HEK293 (cell line): ENCODE results near the gene ADCK2.

Experiments used
- CTCF ChIA-PET: fragments of 350-600 bp; formaldehyde crosslinking; extraction: SDS; loops from one replicate; lab custom pipeline; 2021; ENCODE audit warnings: antibody characterized with exemption; lab: Yijun Ruan, JAX
- POLR2A ChIA-PET: fragments of 300-600 bp; formaldehyde crosslinking; extraction: SDS; loops from one replicate; lab custom pipeline; 2020; ENCODE audit warnings: antibody characterized with exemption, inconsistent platforms; lab: Yijun Ruan, JAX
- H3K27ac ChIP-seq: fragments of 200-500 bp; sonication (Bioruptor generic); 2 replicates; pipeline ENCODE4 v1.5.1; 2014; ENCODE audit warnings: low read depth, low read length, control low read depth, inconsistent platforms; ENCODE audit errors: extremely low read depth
- H3K36me3 ChIP-seq, 2 experiments: fragments of 200-500 bp in 1 of 2; sonication (Bioruptor generic) in 1 of 2; 1 replicate in 1 of 2; 2 replicates in 1 of 2; pipeline ENCODE4 v1.5.1; 2014 to 2017; ENCODE audit warnings: inconsistent platforms in 2 of 2, low read length in 2 of 2; ENCODE audit not compliant: control insufficient read depth in 2 of 2, insufficient read depth in 1 of 2
- H3K4me1 ChIP-seq: fragments of 200-500 bp; sonication (Bioruptor generic); 2 replicates; pipeline ENCODE4 v1.5.1; 2014; ENCODE audit warnings: mild to moderate bottlenecking, low read length, inconsistent platforms; ENCODE audit not compliant: control insufficient read depth, insufficient read depth
- H3K4me3 ChIP-seq: 2 replicates; pipeline ENCODE4 v1.5.1; 2011; ENCODE audit warnings: low read depth, mild to moderate bottlenecking, control low read depth, low read length, moderate library complexity
- H3K9me3 ChIP-seq: fragments of 200-500 bp; sonication (Bioruptor generic); 2 replicates; pipeline ENCODE4 v1.5.1; 2014; ENCODE audit warnings: low read depth, low read length, inconsistent platforms; ENCODE audit not compliant: control insufficient read depth, insufficient read depth
- EGR2 ChIP-seq: fragments of 450-650 bp; formaldehyde crosslinking; IDR thresholded peaks from 2 replicates; pipeline ENCODE4 v1.5.1; 2016; ENCODE audit warnings: low read depth, missing biosample characterization, missing genetic modification characterization
- GFI1B ChIP-seq: fragments of 450-650 bp; formaldehyde crosslinking; IDR thresholded peaks from 2 replicates; pipeline ENCODE4 v1.5.1; 2016; ENCODE audit warnings: missing biosample characterization, missing genetic modification characterization
- GLIS1 ChIP-seq: fragments of 450-650 bp; formaldehyde crosslinking; IDR thresholded peaks from 2 replicates; pipeline ENCODE4 v1.5.1; 2016; ENCODE audit warnings: missing biosample characterization, missing genetic modification characterization
- ZBTB17 ChIP-seq: fragments of 450-650 bp; formaldehyde crosslinking; IDR thresholded peaks from 2 replicates; pipeline ENCODE4 v1.5.1; 2016; ENCODE audit warnings: missing biosample characterization, missing genetic modification characterization
- ZBTB8A ChIP-seq: fragments of 450-650 bp; formaldehyde crosslinking; IDR thresholded peaks from 2 replicates; pipeline ENCODE4 v1.5.1; 2016; ENCODE audit warnings: missing biosample characterization, missing genetic modification characterization
- ZNF121 ChIP-seq: fragments of 450-650 bp; formaldehyde crosslinking; IDR thresholded peaks from 2 replicates; pipeline ENCODE4 v1.5.1; 2016; ENCODE audit warnings: missing biosample characterization, missing genetic modification characterization
- ZNF169 ChIP-seq: fragments of 450-650 bp; formaldehyde crosslinking; IDR thresholded peaks from 2 replicates; pipeline ENCODE4 v1.5.1; 2016; ENCODE audit warnings: missing biosample characterization, missing genetic modification characterization
- ZNF184 ChIP-seq: fragments of 450-650 bp; IDR thresholded peaks from 2 replicates; pipeline ENCODE4 v1.5.1; 2018; ENCODE audit warnings: missing biosample characterization, mild to moderate bottlenecking, missing genetic modification characterization
- ZNF2 ChIP-seq: fragments of 450-650 bp; formaldehyde crosslinking; IDR thresholded peaks from 2 replicates; pipeline ENCODE4 v1.5.1; 2016; ENCODE audit warnings: missing biosample characterization, missing genetic modification characterization
- ZNF202 ChIP-seq: fragments of 450-650 bp; formaldehyde crosslinking; IDR thresholded peaks from 2 replicates; pipeline ENCODE4 v1.5.1; 2016; ENCODE audit warnings: missing biosample characterization, missing genetic modification characterization, borderline replicate concordance
- ZNF292 ChIP-seq: fragments of 450-650 bp; formaldehyde crosslinking; IDR thresholded peaks from 2 replicates; pipeline ENCODE4 v1.5.1; 2016; ENCODE audit warnings: low read depth, missing biosample characterization, missing genetic modification characterization, borderline replicate concordance
- ZNF350 ChIP-seq: fragments of 450-650 bp; formaldehyde crosslinking; IDR thresholded peaks from 2 replicates; pipeline ENCODE4 v1.5.0; 2017; ENCODE audit warnings: missing biosample characterization, mild to moderate bottlenecking, missing genetic modification characterization
- ZNF354C ChIP-seq: fragments of 450-650 bp; formaldehyde crosslinking; IDR thresholded peaks from 2 replicates; pipeline ENCODE4 v1.5.1; 2016; ENCODE audit warnings: missing biosample characterization, missing genetic modification characterization, low read depth, borderline replicate concordance
- ZNF37A ChIP-seq: fragments of 450-650 bp; IDR thresholded peaks from 2 replicates; pipeline ENCODE4 v1.5.1; 2018; ENCODE audit warnings: missing biosample characterization, missing genetic modification characterization
- ZNF416 ChIP-seq: fragments of 450-650 bp; formaldehyde crosslinking; IDR thresholded peaks from 2 replicates; pipeline ENCODE4 v1.5.1; 2016; ENCODE audit warnings: missing biosample characterization, missing genetic modification characterization
- ZNF501 ChIP-seq: fragments of 450-650 bp; formaldehyde crosslinking; IDR thresholded peaks from 2 replicates; pipeline ENCODE4 v1.5.1; 2016; ENCODE audit warnings: missing biosample characterization, missing genetic modification characterization
- ZNF560 ChIP-seq: fragments of 450-650 bp; formaldehyde crosslinking; IDR thresholded peaks from 2 replicates; pipeline ENCODE4 v1.5.1; 2017; ENCODE audit warnings: missing biosample characterization, missing genetic modification characterization, borderline replicate concordance
- ZNF623 ChIP-seq: fragments of 450-650 bp; formaldehyde crosslinking; IDR thresholded peaks from 2 replicates; pipeline ENCODE4 v1.5.1; 2016; ENCODE audit warnings: missing biosample characterization, missing genetic modification characterization
- ZNF654 ChIP-seq: fragments of 450-650 bp; formaldehyde crosslinking; IDR thresholded peaks from 2 replicates; pipeline ENCODE4 v1.5.1; 2016; ENCODE audit warnings: low read depth, missing biosample characterization, missing genetic modification characterization
- ZNF677 ChIP-seq: fragments of 450-650 bp; IDR thresholded peaks from 2 replicates; pipeline ENCODE4 v1.5.0; 2018; ENCODE audit warnings: missing biosample characterization, mild to moderate bottlenecking, missing genetic modification characterization, moderate library complexity
- ZNF791 ChIP-seq: fragments of 450-650 bp; formaldehyde crosslinking; IDR thresholded peaks from 2 replicates; pipeline ENCODE4 v1.5.1; 2016; ENCODE audit warnings: missing biosample characterization, missing genetic modification characterization
- ZSCAN16 ChIP-seq: fragments of 450-650 bp; formaldehyde crosslinking; IDR thresholded peaks from 2 replicates; pipeline ENCODE4 v1.5.1; 2016; ENCODE audit warnings: missing biosample characterization, missing genetic modification characterization
- TF ChIP-seq, protein P1 (sequence below): fragments of 450-650 bp; formaldehyde crosslinking; IDR thresholded peaks from 2 replicates; pipeline ENCODE4 v1.5.1; 2016; ENCODE audit warnings: missing biosample characterization, missing genetic modification characterization
- TF ChIP-seq, protein P2 (sequence below): sonication (generic); formaldehyde crosslinking; IDR thresholded peaks from 2 replicates; pipeline ENCODE4 v1.8.1; 2022; ENCODE audit warnings: mild to moderate bottlenecking, moderate library complexity, missing genetic modification reagents
- TF ChIP-seq, protein P3 (sequence below): fragments of 450-650 bp; formaldehyde crosslinking; IDR thresholded peaks from 2 replicates; pipeline ENCODE4 v1.5.1; 2017; ENCODE audit warnings: missing biosample characterization, missing genetic modification characterization
- TF ChIP-seq, protein P4 (sequence below): fragments of 450-650 bp; formaldehyde crosslinking; IDR thresholded peaks from 2 replicates; pipeline ENCODE4 v1.5.1; 2016; ENCODE audit warnings: missing biosample characterization, missing genetic modification characterization, borderline replicate concordance

The ADCK2 gene

DNA sequence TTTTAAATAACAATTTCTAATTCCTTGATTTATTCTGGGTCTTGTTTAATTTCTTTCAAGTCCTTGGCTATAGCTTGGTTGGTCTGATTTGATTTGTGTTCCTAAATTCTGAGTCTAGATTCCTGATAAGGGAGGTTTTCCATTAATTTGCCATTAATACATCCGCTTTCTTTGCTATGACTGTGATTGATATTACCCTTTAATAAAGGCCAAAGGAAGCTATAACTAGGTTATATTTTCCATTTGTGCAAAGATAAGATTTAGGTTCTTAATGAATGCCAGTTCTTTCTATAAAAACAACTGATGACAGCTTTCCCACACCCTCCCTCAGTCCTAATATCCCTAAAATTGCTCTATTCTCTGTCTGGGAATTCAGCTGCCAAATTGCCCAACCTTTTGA, 52.0 kb downstream of the ADCK2 start (continued):
- TF ChIP-seq EGR2 (no peak), GFI1B (tag by site-specific recombination) (no peak), ZNF416 (tag by site-specific recombination) (no peak), ZNF202 (tag by site-specific recombination) (no peak), ZSCAN16 (tag by site-specific recombination) (no peak)
- TF ChIP-seq, protein P1, sequence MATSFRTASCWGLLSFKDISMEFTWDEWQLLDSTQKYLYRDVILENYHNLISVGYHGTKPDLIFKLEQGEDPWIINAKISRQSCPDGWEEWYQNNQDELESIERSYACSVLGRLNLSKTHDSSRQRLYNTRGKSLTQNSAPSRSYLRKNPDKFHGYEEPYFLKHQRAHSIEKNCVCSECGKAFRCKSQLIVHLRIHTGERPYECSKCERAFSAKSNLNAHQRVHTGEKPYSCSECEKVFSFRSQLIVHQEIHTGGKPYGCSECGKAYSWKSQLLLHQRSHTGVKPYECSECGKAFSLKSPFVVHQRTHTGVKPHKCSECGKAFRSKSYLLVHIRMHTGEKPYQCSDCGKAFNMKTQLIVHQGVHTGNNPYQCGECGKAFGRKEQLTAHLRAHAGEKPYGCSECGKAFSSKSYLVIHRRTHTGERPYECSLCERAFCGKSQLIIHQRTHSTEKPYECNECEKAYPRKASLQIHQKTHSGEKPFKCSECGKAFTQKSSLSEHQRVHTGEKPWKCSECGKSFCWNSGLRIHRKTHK (tag by site-specific recombination), result no peak

DNA sequence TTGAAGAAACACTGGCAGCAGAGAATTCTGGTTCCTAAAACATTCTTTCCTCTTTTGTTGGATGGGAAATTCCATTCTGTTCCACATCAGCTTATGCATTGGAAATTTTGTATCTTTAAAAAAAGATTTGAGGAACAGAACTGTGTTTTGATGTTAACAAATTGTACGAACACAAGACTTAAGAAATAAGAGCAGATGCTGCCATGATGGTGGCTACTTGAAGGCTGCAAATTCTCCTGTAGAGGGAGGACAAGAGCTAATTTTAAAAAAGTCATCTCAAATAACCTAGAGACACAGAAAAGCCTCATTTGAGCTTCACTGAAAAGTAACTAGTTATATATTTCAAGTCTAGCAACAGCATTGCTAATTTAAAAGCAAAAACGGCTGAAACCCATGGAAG, 53.5 kb downstream of the ADCK2 start:
- Histone ChIP-seq H3K9me3 (no peaks in the 10 kb centered on the region), H3K4me3 (no peak overlapping the region), H3K27ac (no peak overlapping the region), H3K36me3 (peaks cover 6 to 13% of the 10 kb centered on the region in 2 experiments; a peak in 2 of 3 replicates), H3K4me1 (no peaks in the 10 kb centered on the region)
- CTCF ChIA-PET, result interaction anchor here (0.7 to 1.8 kb wide), 5 partner anchors 51 to 347 kb away, joined by 3 to 7 read pairs (median 4); no protein-coding TSS in a partner anchor
- TF ChIP-seq ZNF654 (peak; percentile 18), ZNF184 (tag by site-specific recombination) (no peak), ZNF677 (tag by site-specific recombination) (no peak), ZNF37A (tag by site-specific recombination) (no peak), GLIS1 (tag by site-specific recombination) (no peak), ZNF121 (tag by site-specific recombination) (no peak), ZBTB17 (no peak), ZNF791 (tag by site-specific recombination) (no peak)
- POLR2A ChIA-PET, result no interaction called here

DNA sequence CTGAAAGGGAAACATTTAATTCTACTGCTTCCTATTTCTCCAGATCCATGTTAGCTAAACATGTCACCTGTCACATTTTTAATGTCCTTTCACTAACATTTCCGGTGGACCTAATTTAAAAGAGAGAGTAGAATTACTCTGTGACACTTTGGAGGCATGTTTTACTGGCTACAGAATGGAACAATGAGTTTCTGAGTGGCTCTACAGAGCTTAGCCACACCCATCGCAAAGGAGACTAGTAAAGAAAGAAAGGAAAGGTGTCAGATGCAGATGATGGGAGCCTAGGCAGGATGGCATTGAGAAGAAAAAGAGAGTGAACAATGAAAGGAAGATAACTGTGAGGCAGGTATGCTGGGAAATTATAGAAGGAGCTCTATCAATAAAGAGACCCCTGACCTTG, 59.7 kb downstream of the ADCK2 start:
- ChIA-PET CTCF (interaction anchor here (0.7 kb wide), 1 partner anchor 113 kb away, joined by 3 read pairs; no protein-coding TSS in a partner anchor), POLR2A (no interaction called here)
- TF ChIP-seq ZNF560, result no peak
- TF ChIP-seq ZBTB8A (tag by site-specific recombination), result no peak
- TF ChIP-seq ZNF169 (tag by site-specific recombination), result no peak
- TF ChIP-seq ZNF354C (tag by site-specific recombination), result no peak
- TF ChIP-seq, protein P2, sequence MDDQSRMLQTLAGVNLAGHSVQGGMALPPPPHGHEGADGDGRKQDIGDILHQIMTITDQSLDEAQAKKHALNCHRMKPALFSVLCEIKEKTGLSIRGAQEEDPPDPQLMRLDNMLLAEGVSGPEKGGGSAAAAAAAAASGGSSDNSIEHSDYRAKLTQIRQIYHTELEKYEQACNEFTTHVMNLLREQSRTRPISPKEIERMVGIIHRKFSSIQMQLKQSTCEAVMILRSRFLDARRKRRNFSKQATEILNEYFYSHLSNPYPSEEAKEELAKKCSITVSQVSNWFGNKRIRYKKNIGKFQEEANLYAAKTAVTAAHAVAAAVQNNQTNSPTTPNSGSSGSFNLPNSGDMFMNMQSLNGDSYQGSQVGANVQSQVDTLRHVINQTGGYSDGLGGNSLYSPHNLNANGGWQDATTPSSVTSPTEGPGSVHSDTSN (CRISPR knock-in tag), result no peak
- TF ChIP-seq ZNF350 (tag by site-specific recombination), result no peak
- no peak for TF ChIP-seq ZNF2 (tag by site-specific recombination)
- no peak for TF ChIP-seq ZNF654
- TF ChIP-seq, protein P3, sequence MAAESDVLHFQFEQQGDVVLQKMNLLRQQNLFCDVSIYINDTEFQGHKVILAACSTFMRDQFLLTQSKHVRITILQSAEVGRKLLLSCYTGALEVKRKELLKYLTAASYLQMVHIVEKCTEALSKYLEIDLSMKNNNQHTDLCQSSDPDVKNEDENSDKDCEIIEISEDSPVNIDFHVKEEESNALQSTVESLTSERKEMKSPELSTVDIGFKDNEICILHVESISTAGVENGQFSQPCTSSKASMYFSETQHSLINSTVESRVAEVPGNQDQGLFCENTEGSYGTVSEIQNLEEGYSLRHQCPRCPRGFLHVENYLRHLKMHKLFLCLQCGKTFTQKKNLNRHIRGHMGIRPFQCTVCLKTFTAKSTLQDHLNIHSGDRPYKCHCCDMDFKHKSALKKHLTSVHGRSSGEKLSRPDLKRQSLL (tag by site-specific recombination), result no peak
- no peak for TF ChIP-seq ZNF501
- TF ChIP-seq ZNF292 (tag by site-specific recombination), result no peak
- TF ChIP-seq, protein P4, sequence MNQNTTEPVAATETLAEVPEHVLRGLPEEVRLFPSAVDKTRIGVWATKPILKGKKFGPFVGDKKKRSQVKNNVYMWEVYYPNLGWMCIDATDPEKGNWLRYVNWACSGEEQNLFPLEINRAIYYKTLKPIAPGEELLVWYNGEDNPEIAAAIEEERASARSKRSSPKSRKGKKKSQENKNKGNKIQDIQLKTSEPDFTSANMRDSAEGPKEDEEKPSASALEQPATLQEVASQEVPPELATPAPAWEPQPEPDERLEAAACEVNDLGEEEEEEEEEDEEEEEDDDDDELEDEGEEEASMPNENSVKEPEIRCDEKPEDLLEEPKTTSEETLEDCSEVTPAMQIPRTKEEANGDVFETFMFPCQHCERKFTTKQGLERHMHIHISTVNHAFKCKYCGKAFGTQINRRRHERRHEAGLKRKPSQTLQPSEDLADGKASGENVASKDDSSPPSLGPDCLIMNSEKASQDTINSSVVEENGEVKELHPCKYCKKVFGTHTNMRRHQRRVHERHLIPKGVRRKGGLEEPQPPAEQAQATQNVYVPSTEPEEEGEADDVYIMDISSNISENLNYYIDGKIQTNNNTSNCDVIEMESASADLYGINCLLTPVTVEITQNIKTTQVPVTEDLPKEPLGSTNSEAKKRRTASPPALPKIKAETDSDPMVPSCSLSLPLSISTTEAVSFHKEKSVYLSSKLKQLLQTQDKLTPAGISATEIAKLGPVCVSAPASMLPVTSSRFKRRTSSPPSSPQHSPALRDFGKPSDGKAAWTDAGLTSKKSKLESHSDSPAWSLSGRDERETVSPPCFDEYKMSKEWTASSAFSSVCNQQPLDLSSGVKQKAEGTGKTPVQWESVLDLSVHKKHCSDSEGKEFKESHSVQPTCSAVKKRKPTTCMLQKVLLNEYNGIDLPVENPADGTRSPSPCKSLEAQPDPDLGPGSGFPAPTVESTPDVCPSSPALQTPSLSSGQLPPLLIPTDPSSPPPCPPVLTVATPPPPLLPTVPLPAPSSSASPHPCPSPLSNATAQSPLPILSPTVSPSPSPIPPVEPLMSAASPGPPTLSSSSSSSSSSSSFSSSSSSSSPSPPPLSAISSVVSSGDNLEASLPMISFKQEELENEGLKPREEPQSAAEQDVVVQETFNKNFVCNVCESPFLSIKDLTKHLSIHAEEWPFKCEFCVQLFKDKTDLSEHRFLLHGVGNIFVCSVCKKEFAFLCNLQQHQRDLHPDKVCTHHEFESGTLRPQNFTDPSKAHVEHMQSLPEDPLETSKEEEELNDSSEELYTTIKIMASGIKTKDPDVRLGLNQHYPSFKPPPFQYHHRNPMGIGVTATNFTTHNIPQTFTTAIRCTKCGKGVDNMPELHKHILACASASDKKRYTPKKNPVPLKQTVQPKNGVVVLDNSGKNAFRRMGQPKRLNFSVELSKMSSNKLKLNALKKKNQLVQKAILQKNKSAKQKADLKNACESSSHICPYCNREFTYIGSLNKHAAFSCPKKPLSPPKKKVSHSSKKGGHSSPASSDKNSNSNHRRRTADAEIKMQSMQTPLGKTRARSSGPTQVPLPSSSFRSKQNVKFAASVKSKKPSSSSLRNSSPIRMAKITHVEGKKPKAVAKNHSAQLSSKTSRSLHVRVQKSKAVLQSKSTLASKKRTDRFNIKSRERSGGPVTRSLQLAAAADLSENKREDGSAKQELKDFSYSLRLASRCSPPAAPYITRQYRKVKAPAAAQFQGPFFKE (tag by site-specific recombination), result no peak
- no peak for TF ChIP-seq ZNF623 (tag by site-specific recombination)
- Histone ChIP-seq H3K4me1 (no peaks in the 10 kb centered on the region), H3K9me3 (no peaks in the 10 kb centered on the region), H3K27ac (no peak overlapping the region), H3K36me3 (peaks cover 6 to 12% of the 10 kb centered on the region in 2 experiments; a peak in 2 of 3 replicates), H3K4me3 (no peak overlapping the region)
